Measurements from ENCODE around the gene EPHB1. TPM values are rescaled to one million over a fixed set of nuclear protein-coding genes. Genes with fewer than 3 reads are reported as not detected.

Gene EPHB1
- total RNA-seq, 1 donor from 2014 or later = 1.6 TPM

- no peak for TF ChIP-seq CTCF (IDR thresholded peaks at IDR 0.05)
- H3K27ac ChIP-seq = no peak overlapping the region
- ATAC-seq (no peak), DNase-seq (no peak)
- intact Hi-C loops (cut with DNase I) = no loop called here
- H3K4me1 ChIP-seq = no peaks in the 10 kb centered on the region
- no peaks in the 10 kb centered on the region for H3K27me3 ChIP-seq
- no peak overlapping the region for H3K4me3 ChIP-seq
- no peaks in the 10 kb centered on the region for H3K36me3 ChIP-seq
- no peaks in the 10 kb centered on the region for H3K9me3 ChIP-seq
Measured at GRCh38 chr3:135181408-135181807, 386.3 kb downstream of the EPHB1 start.

- Histone ChIP-seq H3K4me3 (no peak overlapping the region), H3K4me1 (no peaks in the 10 kb centered on the region), H3K27me3 (no peaks in the 10 kb centered on the region), H3K27ac (no peak overlapping the region), H3K9me3 (no peaks in the 10 kb centered on the region), H3K36me3 (no peaks in the 10 kb centered on the region)
- no peak for TF ChIP-seq CTCF (IDR thresholded peaks at IDR 0.05)
- DNase-seq (no peak), ATAC-seq (no peak)
- intact Hi-C loops (cut with DNase I) = no loop called here
Measured at GRCh38 chr3:135182364-135182998, 387.4 kb downstream of the EPHB1 start.

GRCh38 chr3:135190658-135191057 is 395.6 kb downstream of the EPHB1 start:
- no peak for TF ChIP-seq CTCF (IDR thresholded peaks at IDR 0.05)
- no peaks in the 10 kb centered on the region for H3K4me1 ChIP-seq
- no peak overlapping the region for H3K4me3 ChIP-seq
- intact Hi-C loops (cut with DNase I) = no loop called here
- H3K27ac ChIP-seq = no peak overlapping the region
- ATAC-seq (no peak), DNase-seq (no peak)
- H3K36me3 ChIP-seq = no peaks in the 10 kb centered on the region
- no peaks in the 10 kb centered on the region for H3K27me3 ChIP-seq
- H3K9me3 ChIP-seq = no peaks in the 10 kb centered on the region

GRCh38 chr3:135191708-135192107 is 396.6 kb downstream of the EPHB1 start:
- no peaks in the 10 kb centered on the region for H3K36me3 ChIP-seq
- TF ChIP-seq CTCF (IDR thresholded peaks at IDR 0.05) = no peak
- intact Hi-C loops (cut with DNase I) = no loop called here

GRCh38 chr3:135192929-135193328 is 397.9 kb downstream of the EPHB1 start:
- ATAC-seq (no peak), DNase-seq (no peak)
- intact Hi-C loops (cut with DNase I) = no loop called here
- Histone ChIP-seq H3K9me3 (no peaks in the 10 kb centered on the region), H3K4me1 (no peaks in the 10 kb centered on the region), H3K36me3 (no peaks in the 10 kb centered on the region), H3K27ac (no peak overlapping the region), H3K27me3 (no peaks in the 10 kb centered on the region), H3K4me3 (no peak overlapping the region)
- TF ChIP-seq CTCF (IDR thresholded peaks at IDR 0.05) = no peak

More at GRCh38 chr3:135191708-135192107, 396.6 kb downstream of the EPHB1 start:
- Histone ChIP-seq H3K27me3 (no peaks in the 10 kb centered on the region), H3K27ac (no peak overlapping the region), H3K4me3 (no peak overlapping the region), H3K4me1 (no peaks in the 10 kb centered on the region), H3K9me3 (no peaks in the 10 kb centered on the region)
- DNase-seq (no peak), ATAC-seq (no peak)

- TF ChIP-seq CTCF (IDR thresholded peaks at IDR 0.05) = no peak
- Histone ChIP-seq H3K4me1 (no peaks in the 10 kb centered on the region), H3K36me3 (no peaks in the 10 kb centered on the region), H3K27me3 (no peaks in the 10 kb centered on the region), H3K27ac (no peak overlapping the region), H3K9me3 (no peaks in the 10 kb centered on the region), H3K4me3 (no peak overlapping the region)
- intact Hi-C loops (cut with DNase I) = no loop called here
- no peak for ATAC-seq
- DNase-seq = no peak
Measured at GRCh38 chr3:135197246-135197645, 402.2 kb downstream of the EPHB1 start.

All from upper lobe of right lung (tissue), 1 donor.